AG10803 (cell line): Measurements from ENCODE around the gene INTS3.

Experiments
- DNase-seq: peaks from one replicate; pipeline ENCODE4 v3.0.0; 2010; ENCODE audit warnings: low read depth
- H3K4me3 ChIP-seq: 2 replicates; pipeline ENCODE4 v1.5.1; 2011; ENCODE audit warnings: mild to moderate bottlenecking, low read length, control low read depth
- CTCF ChIP-seq: conservative IDR thresholded peaks from 2 replicates; pipeline ENCODE4 v1.5.1; 2011; ENCODE audit warnings: mild to moderate bottlenecking, low read length, control low read depth, inconsistent platforms

Gene INTS3

DNA sequence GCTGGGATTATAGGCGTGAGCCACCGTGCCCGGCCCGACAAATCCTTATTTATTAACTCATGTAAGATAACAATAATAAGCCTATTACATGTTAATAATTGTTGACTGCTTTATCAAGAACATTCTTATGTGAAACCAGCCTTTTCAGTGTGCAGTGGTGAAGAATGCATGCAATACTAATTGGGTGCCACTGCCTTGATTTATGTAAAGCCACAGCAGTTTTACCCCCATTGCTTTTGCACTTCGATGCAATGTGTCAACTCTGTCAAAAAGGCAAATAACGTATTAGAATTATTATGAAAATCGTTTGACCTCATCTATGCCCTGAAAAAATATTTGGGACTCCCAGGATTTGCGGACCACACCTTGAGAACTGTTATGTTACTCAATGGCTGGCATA, 31.1 kb upstream of the INTS3 start:
- DNase-seq, result no peak
- TF ChIP-seq CTCF, result no peak
- H3K4me3 ChIP-seq, result no peak overlapping the region

GRCh38 chr1:153697191-153698019, 30.4 kb upstream of the INTS3 start:
- no peak overlapping the region for H3K4me3 ChIP-seq
- TF ChIP-seq CTCF, result no peak
- peak; percentile 34 for DNase-seq

DNA sequence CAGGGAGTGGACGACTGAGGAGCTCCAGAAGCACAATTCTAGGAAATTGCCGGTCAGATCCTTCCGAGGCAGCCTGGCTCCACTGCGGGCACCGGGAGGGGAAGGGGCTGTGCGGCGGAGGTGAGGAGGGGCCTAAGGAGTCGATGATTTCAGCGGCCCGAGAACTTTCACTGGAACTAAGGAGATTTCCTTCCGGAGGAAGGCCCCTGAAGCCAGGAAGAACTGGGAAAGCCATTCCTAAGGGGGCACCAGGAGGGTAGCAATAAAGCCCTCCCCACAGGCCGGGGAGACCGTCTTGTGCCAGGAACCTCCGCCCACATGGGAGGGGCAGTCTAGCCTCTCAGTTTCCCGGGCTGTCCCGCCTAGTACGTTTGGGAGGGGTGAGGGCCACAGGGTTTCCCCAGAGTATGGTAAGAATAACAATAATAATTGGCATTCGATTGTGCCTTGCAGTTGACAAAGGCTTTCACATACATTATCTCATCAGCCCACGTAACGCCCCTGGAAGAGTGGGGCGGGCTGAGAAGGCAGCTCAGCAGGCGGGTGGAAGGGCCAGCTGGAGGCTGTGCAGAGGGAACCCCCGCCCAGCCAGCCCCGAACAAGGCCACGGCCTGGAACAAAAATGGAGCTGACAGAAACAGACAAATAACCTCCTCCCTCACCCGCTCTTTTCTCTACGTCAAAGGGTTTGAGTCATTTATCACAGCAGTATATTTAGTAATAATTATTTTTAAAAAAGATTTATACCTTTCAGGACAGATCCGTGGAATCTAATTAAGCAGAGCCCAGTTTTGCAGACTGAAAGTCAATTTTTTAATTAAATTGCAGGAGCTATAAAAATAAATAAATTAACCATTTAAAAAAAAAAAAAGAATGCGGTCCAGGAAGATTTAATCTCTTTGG, 29.6 kb upstream of the INTS3 start:
- no peak for DNase-seq
- H3K4me3 ChIP-seq, result no peak overlapping the region
- no peak for TF ChIP-seq CTCF

DNA sequence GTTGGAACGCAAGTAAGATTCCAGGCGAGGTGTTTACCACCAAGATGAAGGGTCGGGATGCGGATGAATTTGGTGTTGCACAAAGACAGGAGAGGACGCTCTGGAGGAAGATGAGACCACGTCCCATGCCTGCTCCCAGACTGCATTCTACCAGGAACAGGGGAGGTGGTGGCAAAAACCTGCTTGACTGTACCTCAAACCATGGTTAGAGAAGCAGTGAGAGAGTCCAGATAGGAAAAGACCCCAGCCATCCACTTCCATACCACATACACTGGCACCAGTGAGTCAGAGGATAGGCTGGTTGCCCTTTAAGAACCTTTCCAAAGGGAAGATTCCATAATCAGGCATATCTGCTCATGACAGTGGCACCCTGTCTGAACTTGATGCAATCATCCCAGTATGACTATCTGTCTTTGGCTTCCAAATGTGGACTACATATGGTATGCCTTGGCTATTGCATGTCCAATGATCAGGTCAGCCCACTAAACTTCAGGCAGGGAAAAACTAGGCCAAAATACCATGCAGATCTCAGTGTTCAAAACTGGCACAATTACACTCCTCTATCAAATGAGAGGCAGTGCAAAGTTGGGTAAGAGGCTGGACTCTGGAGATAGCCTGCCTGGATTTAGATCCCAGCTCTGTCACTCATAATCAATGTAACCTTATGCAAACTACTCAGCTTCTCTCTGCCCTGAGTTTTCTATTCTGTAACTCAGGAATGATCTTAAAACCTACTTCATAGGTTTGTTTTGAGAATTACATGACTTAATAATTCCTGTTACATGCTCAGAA, 28.7 kb upstream of the INTS3 start:
- peak; percentile 83 for DNase-seq
- no peak overlapping the region for H3K4me3 ChIP-seq
- TF ChIP-seq CTCF, result no peak

GRCh38 chr1:153699768-153700167, 28.1 kb upstream of the INTS3 start:
- TF ChIP-seq CTCF, result no peak
- H3K4me3 ChIP-seq, result no peak overlapping the region
- no peak for DNase-seq

GRCh38 chr1:153705484-153705883, 22.4 kb upstream of the INTS3 start:
- no peak for DNase-seq
- TF ChIP-seq CTCF, result no peak
- H3K4me3 ChIP-seq, result no peak overlapping the region
